DMS 273 (cell line): ENCODE results near the gene SUMO2.
"Not testable (repeated sequence)": the region's sequence is repeated elsewhere in the genome, so short reads cannot be mapped to it uniquely, and the experiment has no call there.

Experiments
- DNase-seq: peaks from one replicate; lab custom pipeline; 2025; ENCODE audit not compliant: unreplicated experiment; lab: John Stamatoyannopoulos, UW

Gene SUMO2

GRCh38 chr17:75182319-75182568 is 515 bp downstream of the SUMO2 start:
- no peak for DNase-seq

GRCh38 chr17:75181608-75182318 is 996 bp downstream of the SUMO2 start:
- peak; percentile 55 for DNase-seq

GRCh38 chr17:75181110-75181509 is 1.6 kb downstream of the SUMO2 start:
- DNase-seq: no peak

- DNase-seq: no peak
Measured at GRCh38 chr17:75178453-75178852, 4.3 kb downstream of the SUMO2 start.

GRCh38 chr17:75176625-75177024 is 6.1 kb downstream of the SUMO2 start:
- no peak for DNase-seq

GRCh38 chr17:75174996-75175395 is 7.8 kb downstream of the SUMO2 start:
- DNase-seq: no peak

- no peak for DNase-seq
Measured at GRCh38 chr17:75173526-75173925, 9.2 kb downstream of the SUMO2 start.

- no peak for DNase-seq
Measured at GRCh38 chr17:75168998-75169397, 13.8 kb downstream of the SUMO2 start.

GRCh38 chr17:75164606-75165005 is 18.2 kb downstream of the SUMO2 start:
- DNase-seq: not testable (repeated sequence)

GRCh38 chr17:75163074-75163473 is 19.7 kb downstream of the SUMO2 start:
- DNase-seq: no peak

- no peak for DNase-seq
Measured at GRCh38 chr17:75160211-75160610, 22.5 kb downstream of the SUMO2 start.

- no peak for DNase-seq
Measured at GRCh38 chr17:75159196-75160031, 23.3 kb downstream of the SUMO2 start.

- not testable (repeated sequence) for DNase-seq
Measured at GRCh38 chr17:75158480-75158879, 24.3 kb downstream of the SUMO2 start.

GRCh38 chr17:75155191-75155601 is 27.6 kb downstream of the SUMO2 start:
- no peak for DNase-seq

- DNase-seq: peak; percentile 99
Measured at GRCh38 chr17:75154195-75155106, 28.3 kb downstream of the SUMO2 start, which contains the start of gene JPT1. TSS of gene JPT1 (minus strand) at chr17:75154512. CDS start at chr17:75154397, 115 bp downstream.

- peak; percentile 66 for DNase-seq
Measured at GRCh38 chr17:75153780-75154194, 29.0 kb downstream of the SUMO2 start.

GRCh38 chr17:75152922-75153779 is 29.6 kb downstream of the SUMO2 start:
- peak; percentile 65 for DNase-seq

GRCh38 chr17:75152523-75152921 is 30.2 kb downstream of the SUMO2 start:
- DNase-seq: peak; percentile 57

- peak; percentile 37 for DNase-seq
Measured at GRCh38 chr17:75151930-75152329, 30.8 kb downstream of the SUMO2 start.

- DNase-seq: no peak
Measured at GRCh38 chr17:75147878-75148546, 34.7 kb downstream of the SUMO2 start.
